ENCODE measurements around the gene NUDC. TPM values are rescaled to one million over a fixed set of nuclear protein-coding genes. Genes with fewer than 3 reads are reported as not detected.
A peak's percentile ranks its signal among the peaks of the same experiment; 100 is the strongest.

The NUDC gene
- total RNA-seq, 6 experiments from 2014 or later, result 69.1 to 92.6 (median 87.6) TPM

DNA sequence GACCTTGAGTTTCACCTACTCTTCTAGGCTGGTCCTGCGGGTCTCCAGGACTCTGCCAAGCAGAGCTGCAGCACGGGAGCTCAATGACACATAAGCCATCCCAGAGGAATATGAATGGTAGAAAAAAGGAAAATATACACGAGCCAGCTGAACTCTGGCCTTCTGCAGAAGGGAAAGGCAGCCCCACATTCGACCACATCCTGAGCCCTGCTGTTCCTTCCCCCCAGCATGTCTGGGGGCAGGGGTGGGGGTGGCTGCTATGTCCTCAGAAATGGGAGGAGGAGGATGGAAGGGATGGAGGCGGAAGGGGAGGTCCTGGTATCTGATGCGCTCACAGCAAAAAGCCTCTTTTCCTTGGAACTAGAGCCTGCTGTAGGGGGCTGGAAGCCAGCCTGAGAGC, 50.8 kb downstream of the NUDC start:
- H3K4me1 Mint-ChIP-seq (ENCODE audit: low read depth), result peaks cover 19% of the 10 kb centered on the region
- no peaks in the 10 kb centered on the region for H3K36me3 Mint-ChIP-seq (ENCODE audit: low read depth)
- DNase-seq, result no peak
- TF ChIP-seq CTCF (IDR thresholded peaks at IDR 0.05), result no peak
- no peaks in the 10 kb centered on the region for H3K9me3 Mint-ChIP-seq
- peak overlapping the region; percentile 5; the same call in 1 of the 2 replicates for H3K4me3 Mint-ChIP-seq
- no peaks in the 10 kb centered on the region for H3K27me3 Mint-ChIP-seq (ENCODE audit: insufficient read depth)
- no peak overlapping the region; the same call in 1 of the 2 replicates for H3K27ac Mint-ChIP-seq

DNA sequence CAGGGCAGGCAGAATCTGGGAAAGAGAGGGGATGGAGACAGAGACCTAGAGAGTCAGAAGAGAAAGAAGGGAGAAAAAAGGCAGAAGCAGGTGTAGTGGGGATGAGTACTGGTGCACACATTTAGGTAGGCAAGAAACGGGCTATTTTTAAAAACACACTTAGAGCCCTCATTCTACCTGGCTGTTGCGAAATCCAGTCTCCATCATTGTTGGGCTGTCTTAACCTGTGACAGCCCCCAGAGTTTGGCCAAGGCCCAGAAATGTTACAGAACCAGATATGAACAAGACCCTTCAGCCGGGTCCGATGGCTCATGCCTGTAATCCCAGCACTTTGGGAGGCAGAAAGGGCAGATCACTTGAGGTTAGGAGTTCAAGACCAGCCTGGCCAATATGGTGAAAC, 51.3 kb downstream of the NUDC start:
- Mint-ChIP-seq H3K27me3 (ENCODE audit: insufficient read depth) (no peaks in the 10 kb centered on the region), H3K4me3 (peak overlapping the region; percentile 5; the same call in 1 of the 2 replicates), H3K36me3 (ENCODE audit: low read depth) (no peaks in the 10 kb centered on the region), H3K27ac (no peak overlapping the region; the same call in 1 of the 2 replicates), H3K9me3 (no peaks in the 10 kb centered on the region), H3K4me1 (ENCODE audit: low read depth) (peaks cover 19% of the 10 kb centered on the region)
- DNase-seq, result no peak
- no peak for TF ChIP-seq CTCF (IDR thresholded peaks at IDR 0.05)

DNA sequence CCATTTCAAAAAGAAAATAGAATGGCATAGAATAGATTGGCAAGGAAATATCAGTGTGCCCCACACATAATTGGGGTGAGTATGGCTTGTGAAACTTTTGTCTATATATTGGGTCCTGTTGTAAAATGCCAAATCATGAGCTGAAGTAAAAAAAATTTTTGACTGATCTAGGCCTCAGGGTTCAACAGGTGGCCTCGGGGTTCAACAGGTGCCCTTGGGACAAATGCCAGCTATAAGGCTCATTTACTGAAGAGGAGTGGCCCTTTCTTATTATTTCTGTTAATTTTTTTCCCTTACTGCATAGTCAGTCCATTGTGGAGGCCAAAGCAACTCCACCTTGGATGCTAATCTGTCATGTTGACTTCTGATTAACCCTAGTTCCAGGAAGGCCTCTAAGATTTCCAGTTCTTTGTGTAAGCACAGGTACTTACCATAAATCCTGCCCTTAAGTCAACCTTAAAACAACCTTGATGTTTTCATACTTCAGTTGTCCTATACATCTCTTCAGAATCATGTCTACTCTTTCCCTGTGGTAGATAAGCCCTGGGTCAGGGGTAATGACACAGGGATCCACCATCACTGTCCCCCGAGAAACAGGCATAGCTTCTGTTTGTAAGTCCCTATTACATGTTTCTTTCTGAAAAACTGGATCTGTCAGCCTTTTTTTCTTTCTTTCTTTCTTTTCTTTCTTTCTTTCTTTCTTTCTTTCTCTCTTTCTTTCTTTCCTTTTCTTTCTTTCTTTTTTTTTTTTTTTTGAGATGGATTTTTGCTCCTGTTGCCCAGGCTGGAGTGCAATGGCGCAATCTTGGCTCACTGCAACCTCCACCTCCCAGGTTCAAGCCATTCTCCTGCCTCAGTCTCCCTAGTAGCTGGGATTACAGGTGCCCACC, 55.3 kb downstream of the NUDC start:
- Mint-ChIP-seq H3K36me3 (ENCODE audit: low read depth) (no peaks in the 10 kb centered on the region), H3K27ac (no peak overlapping the region), H3K9me3 (no peaks in the 10 kb centered on the region), H3K4me3 (no peak overlapping the region), H3K27me3 (ENCODE audit: insufficient read depth) (no peaks in the 10 kb centered on the region; the same call in 1 of the 2 replicates), H3K4me1 (ENCODE audit: low read depth) (peaks cover 10% of the 10 kb centered on the region)
- no peak for DNase-seq
- no peak for TF ChIP-seq CTCF (IDR thresholded peaks at IDR 0.05)

GRCh38 chr1:26978901-26979300, 57.4 kb downstream of the NUDC start:
- DNase-seq, result no peak
- no peaks in the 10 kb centered on the region for H3K9me3 Mint-ChIP-seq
- TF ChIP-seq CTCF (IDR thresholded peaks at IDR 0.05), result no peak

DNA sequence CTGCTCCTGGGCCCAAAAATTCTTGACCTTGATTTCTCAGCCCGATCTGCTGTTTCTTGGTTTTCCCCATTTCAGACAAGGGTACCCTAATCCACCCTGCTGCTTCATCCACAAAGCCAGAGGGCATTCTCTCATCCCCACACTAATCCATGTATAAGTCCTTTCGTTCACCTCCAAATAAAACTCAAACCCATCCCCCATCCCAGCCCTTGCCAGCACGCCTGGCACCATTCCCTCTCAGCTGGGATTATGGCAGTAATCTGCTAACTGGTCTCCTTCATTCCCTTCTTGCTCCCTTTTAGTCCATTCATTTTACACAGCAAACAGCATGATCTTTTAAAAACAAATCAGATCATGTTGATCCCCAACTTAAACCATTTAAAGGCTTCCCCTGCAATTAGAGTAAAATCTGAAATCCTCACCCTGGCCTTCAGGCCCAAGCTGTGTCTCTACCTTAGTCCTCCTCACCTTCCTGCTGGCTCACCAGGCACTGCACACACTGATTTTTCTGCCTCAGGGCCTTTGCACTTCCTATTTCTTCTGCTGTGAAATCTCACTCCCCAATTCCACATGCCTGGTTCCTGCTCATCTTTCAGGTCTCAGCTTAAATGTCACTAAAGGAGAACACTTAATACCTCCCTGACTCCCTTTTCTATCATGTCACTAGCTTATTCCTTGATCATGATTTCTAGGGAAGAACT, 59.8 kb downstream of the NUDC start:
- DNase-seq, result no peak

More at GRCh38 chr1:26978901-26979300, 57.4 kb downstream of the NUDC start:
- Mint-ChIP-seq H3K27ac (no peak overlapping the region), H3K36me3 (ENCODE audit: low read depth) (no peaks in the 10 kb centered on the region), H3K27me3 (ENCODE audit: insufficient read depth) (peaks cover 2% of the 10 kb centered on the region; the same call in 1 of the 2 replicates), H3K4me1 (ENCODE audit: low read depth) (peaks cover 7% of the 10 kb centered on the region), H3K4me3 (no peak overlapping the region)

More for the DNA sequence above, 59.8 kb downstream of the NUDC start:
- Mint-ChIP-seq H3K4me1 (ENCODE audit: low read depth) (peaks cover 10% of the 10 kb centered on the region), H3K9me3 (no peaks in the 10 kb centered on the region), H3K27ac (no peak overlapping the region), H3K36me3 (ENCODE audit: low read depth) (no peaks in the 10 kb centered on the region), H3K27me3 (ENCODE audit: insufficient read depth) (peaks cover 4% of the 10 kb centered on the region), H3K4me3 (no peak overlapping the region)
- no peak for TF ChIP-seq CTCF (IDR thresholded peaks at IDR 0.05)

Measured in HFFc6 (cell line).